Activated naive CD4-positive, alpha-beta T cell treated with anti-CD3 and anti-CD28 coated beads, Interleukin-2, amount 10 ng/mL, durations not matched to agents 7 days and 5 days (primary cell): ENCODE data around the gene PMEPA1.
"Not testable (repeated sequence)": the region's sequence is repeated elsewhere in the genome, so short reads cannot be mapped to it uniquely, and the experiment has no call there.

Experiments
- CTCF ChIA-PET: fragments of 350-600 bp; sonication (Branson Sonifier 250); formaldehyde crosslinking; loops from one replicate; lab custom pipeline; 2021; ENCODE audit warnings: antibody characterized with exemption; lab: Charles Lee
- DNase-seq: peaks from one replicate; pipeline ENCODE4 v3.0.0-alpha.2; 2020
- H3K27ac Mint-ChIP-seq: one replicate; pipeline ENCODE4 v1.8.0; 2021; ENCODE audit warnings: mild to moderate bottlenecking, moderate library complexity, mixed read lengths
- H3K27me3 Mint-ChIP-seq: one replicate; pipeline ENCODE4 v1.8.0; 2021; ENCODE audit warnings: mild to moderate bottlenecking, mixed read lengths
- H3K36me3 Mint-ChIP-seq: one replicate; pipeline ENCODE4 v1.8.0; 2021; ENCODE audit warnings: mixed read lengths
- H3K4me1 Mint-ChIP-seq: one replicate; pipeline ENCODE4 v1.8.0; 2021; ENCODE audit warnings: mixed read lengths
- H3K4me3 Mint-ChIP-seq: one replicate; pipeline ENCODE4 v1.8.0; 2021; ENCODE audit warnings: mild to moderate bottlenecking, moderate library complexity, mixed read lengths
- H3K9me3 Mint-ChIP-seq: one replicate; pipeline ENCODE4 v1.8.0; 2021; ENCODE audit warnings: mixed read lengths

PMEPA1 gene

GRCh38 chr20:57650266-57650665 is 59.5 kb downstream of the PMEPA1 start:
- Mint-ChIP-seq H3K4me3 (no peak overlapping the region), H3K36me3 (peaks cover 1% of the 10 kb centered on the region), H3K27ac (no peak overlapping the region), H3K9me3 (peaks cover under 1% of the 10 kb centered on the region), H3K4me1 (peaks cover 5% of the 10 kb centered on the region), H3K27me3 (peaks cover 83% of the 10 kb centered on the region)
- CTCF ChIA-PET = no interaction called here
- DNase-seq = no peak

- Mint-ChIP-seq H3K4me1 (peaks cover 5% of the 10 kb centered on the region), H3K4me3 (no peak overlapping the region), H3K36me3 (peaks cover 6% of the 10 kb centered on the region), H3K9me3 (peaks cover 7% of the 10 kb centered on the region), H3K27ac (no peak overlapping the region), H3K27me3 (peaks cover 80% of the 10 kb centered on the region)
- CTCF ChIA-PET = interaction anchor here (2.2 kb wide), 1 partner anchor 27 kb away, joined by 8 read pairs; no protein-coding TSS in a partner anchor
- peak; percentile 11 for DNase-seq
Observed at GRCh38 chr20:57649617-57650015, 60.2 kb downstream of the PMEPA1 start.

- H3K9me3 Mint-ChIP-seq = peaks cover 11% of the 10 kb centered on the region
- no peak for DNase-seq
- peaks cover 7% of the 10 kb centered on the region for H3K36me3 Mint-ChIP-seq
- no peak overlapping the region for H3K4me3 Mint-ChIP-seq
- CTCF ChIA-PET = interaction anchor here (1.1 to 2.2 kb wide), 2 partner anchors 26 to 531 kb away, joined by 3 to 8 read pairs; no protein-coding TSS in a partner anchor
- H3K27me3 Mint-ChIP-seq = peaks cover 77% of the 10 kb centered on the region
- no peaks in the 10 kb centered on the region for H3K4me1 Mint-ChIP-seq
- no peak overlapping the region for H3K27ac Mint-ChIP-seq
Observed at GRCh38 chr20:57648878-57649616, 60.8 kb downstream of the PMEPA1 start.

- H3K27me3 Mint-ChIP-seq = peaks cover 76% of the 10 kb centered on the region
- no peaks in the 10 kb centered on the region for H3K4me1 Mint-ChIP-seq
- peaks cover 13% of the 10 kb centered on the region for H3K9me3 Mint-ChIP-seq
- CTCF ChIA-PET = interaction anchor here (1.1 to 2.2 kb wide), 2 partner anchors 25 to 532 kb away, joined by 3 to 8 read pairs; no protein-coding TSS in a partner anchor
- peaks cover 7% of the 10 kb centered on the region for H3K36me3 Mint-ChIP-seq
- DNase-seq = no peak
- H3K27ac Mint-ChIP-seq = no peak overlapping the region
- H3K4me3 Mint-ChIP-seq = no peak overlapping the region
Observed at GRCh38 chr20:57647933-57648785, 61.7 kb downstream of the PMEPA1 start.

GRCh38 chr20:57647006-57647932 is 62.5 kb downstream of the PMEPA1 start:
- Mint-ChIP-seq H3K27ac (no peak overlapping the region), H3K27me3 (peaks cover 77% of the 10 kb centered on the region), H3K9me3 (peaks cover 13% of the 10 kb centered on the region), H3K4me1 (no peaks in the 10 kb centered on the region), H3K36me3 (peaks cover 7% of the 10 kb centered on the region), H3K4me3 (no peak overlapping the region)
- CTCF ChIA-PET = interaction anchor here (0.5 kb wide), 1 partner anchor 539 kb away, joined by 3 read pairs; no protein-coding TSS in a partner anchor
- DNase-seq = peak; percentile 14

GRCh38 chr20:57638895-57639236 is 70.9 kb downstream of the PMEPA1 start:
- H3K27ac Mint-ChIP-seq = no peak overlapping the region
- no peak overlapping the region for H3K4me3 Mint-ChIP-seq
- no peak for DNase-seq
- peaks cover 35% of the 10 kb centered on the region for H3K9me3 Mint-ChIP-seq
- peaks cover 26% of the 10 kb centered on the region for H3K36me3 Mint-ChIP-seq
- H3K27me3 Mint-ChIP-seq = peaks cover 77% of the 10 kb centered on the region
- CTCF ChIA-PET = interaction anchor here (1.1 kb wide), 1 partner anchor 16 kb away, joined by 3 read pairs; no protein-coding TSS in a partner anchor
- H3K4me1 Mint-ChIP-seq = peaks cover 17% of the 10 kb centered on the region

- peaks cover 38% of the 10 kb centered on the region for H3K9me3 Mint-ChIP-seq
Observed at GRCh38 chr20:57638173-57638894, 71.5 kb downstream of the PMEPA1 start.

GRCh38 chr20:57633945-57634491 is 75.8 kb downstream of the PMEPA1 start:
- H3K4me3 Mint-ChIP-seq = peak overlapping the region; percentile 33
- peaks cover 61% of the 10 kb centered on the region for H3K4me1 Mint-ChIP-seq

More at GRCh38 chr20:57638173-57638894, 71.5 kb downstream of the PMEPA1 start:
- no peak overlapping the region for H3K4me3 Mint-ChIP-seq
- H3K36me3 Mint-ChIP-seq = peaks cover 28% of the 10 kb centered on the region
- H3K27me3 Mint-ChIP-seq = peaks cover 72% of the 10 kb centered on the region
- peaks cover 21% of the 10 kb centered on the region for H3K4me1 Mint-ChIP-seq
- CTCF ChIA-PET = interaction anchor here (1.1 kb wide), 1 partner anchor 16 kb away, joined by 3 read pairs; no protein-coding TSS in a partner anchor
- no peak overlapping the region for H3K27ac Mint-ChIP-seq
- no peak for DNase-seq

GRCh38 chr20:57632286-57632685 is 77.5 kb downstream of the PMEPA1 start:
- Mint-ChIP-seq H3K27ac (no peak overlapping the region), H3K9me3 (peaks cover 47% of the 10 kb centered on the region), H3K36me3 (peaks cover 56% of the 10 kb centered on the region), H3K4me1 (peaks cover 75% of the 10 kb centered on the region), H3K4me3 (no peak overlapping the region), H3K27me3 (peaks cover 63% of the 10 kb centered on the region)
- DNase-seq = no peak
- CTCF ChIA-PET = interaction anchor here (2.0 kb wide), 1 partner anchor 10 kb away, joined by 11 read pairs; no protein-coding TSS in a partner anchor

More at GRCh38 chr20:57633945-57634491, 75.8 kb downstream of the PMEPA1 start:
- Mint-ChIP-seq H3K36me3 (peaks cover 54% of the 10 kb centered on the region), H3K27me3 (peaks cover 78% of the 10 kb centered on the region), H3K9me3 (peaks cover 53% of the 10 kb centered on the region), H3K27ac (peak overlapping the region; percentile 81)
- CTCF ChIA-PET = interaction anchor here (0.7 kb wide), 1 partner anchor 12 kb away, joined by 3 read pairs; no protein-coding TSS in a partner anchor
- peak; percentile 67 for DNase-seq

GRCh38 chr20:57630061-57630460 is 79.8 kb downstream of the PMEPA1 start:
- Mint-ChIP-seq H3K9me3 (peaks cover 36% of the 10 kb centered on the region), H3K4me1 (peaks cover 89% of the 10 kb centered on the region), H3K27ac (peak overlapping the region; percentile 85), H3K27me3 (peaks cover 50% of the 10 kb centered on the region), H3K36me3 (peaks cover 50% of the 10 kb centered on the region), H3K4me3 (peak overlapping the region; percentile 57)
- DNase-seq = no peak
- CTCF ChIA-PET = interaction anchor here (1.0 to 2.6 kb wide), 4 partner anchors 7 to 34 kb away, joined by 3 to 16 read pairs (median 7); partner anchors contain the start of gene ZBP1

GRCh38 chr20:57629491-57629901 is 80.3 kb downstream of the PMEPA1 start:
- CTCF ChIA-PET = interaction anchor here (1.0 to 2.6 kb wide), 4 partner anchors 10 to 68 kb away, joined by 3 to 16 read pairs (median 3); partner anchors contain the start of gene ZBP1

GRCh38 chr20:57628962-57629308 is 80.9 kb downstream of the PMEPA1 start:
- CTCF ChIA-PET = interaction anchor here (1.0 to 2.6 kb wide), 4 partner anchors 9 to 68 kb away, joined by 3 to 16 read pairs (median 3); partner anchors contain the start of gene ZBP1
- Mint-ChIP-seq H3K36me3 (peaks cover 49% of the 10 kb centered on the region), H3K4me1 (peaks cover 82% of the 10 kb centered on the region), H3K27ac (peak overlapping the region; percentile 85), H3K9me3 (peaks cover 34% of the 10 kb centered on the region), H3K27me3 (peaks cover 46% of the 10 kb centered on the region)
- not testable (repeated sequence) for DNase-seq, H3K4me3 Mint-ChIP-seq

More at GRCh38 chr20:57629491-57629901, 80.3 kb downstream of the PMEPA1 start:
- H3K36me3 Mint-ChIP-seq = peaks cover 49% of the 10 kb centered on the region
- peaks cover 49% of the 10 kb centered on the region for H3K27me3 Mint-ChIP-seq
- DNase-seq = not testable (repeated sequence)
- H3K4me1 Mint-ChIP-seq = peaks cover 88% of the 10 kb centered on the region
- peak overlapping the region; percentile 57 for H3K4me3 Mint-ChIP-seq
- H3K27ac Mint-ChIP-seq = peak overlapping the region; percentile 85
- H3K9me3 Mint-ChIP-seq = peaks cover 36% of the 10 kb centered on the region
